K562 (cell line): ENCODE results near the gene TMEM87B. TPM values are rescaled to one million over a fixed set of nuclear protein-coding genes. Genes with fewer than 3 reads are reported as not detected.

Experiments used
- ARNT ChIP-seq, 2 experiments: fragments of 450-650 bp; IDR thresholded peaks; 2 replicates each; pipeline ENCODE4 v1.6.1; 2016; ENCODE audit warnings: mild to moderate bottlenecking in 1 of 2
- E2F8 ChIP-seq: fragments of 450-650 bp; IDR thresholded peaks from 2 replicates; pipeline ENCODE4 v1.7.1; 2018; ENCODE audit warnings: mild to moderate bottlenecking, low read depth; ENCODE audit not compliant: partially characterized antibody
- HNRNPLL ChIP-seq: fragments of 200-400 bp; formaldehyde crosslinking; IDR thresholded peaks from 2 replicates; pipeline ENCODE4 v1.6.1; 2017; ENCODE audit warnings: low read length, low read depth, mild to moderate bottlenecking; ENCODE audit not compliant: poor library complexity, severe bottlenecking
- KDM1A ChIP-seq, 2 experiments: fragments of 450-650 bp; IDR thresholded peaks; 2 replicates each; pipeline ENCODE4 v1.6.1; 2016; ENCODE audit warnings: mild to moderate bottlenecking in 2 of 2
- MAFF ChIP-seq: IDR thresholded peaks from 2 replicates; pipeline ENCODE4 v1.6.1; 2012; ENCODE audit warnings: low read length, improper control_type of control experiment
- MTA3 ChIP-seq: fragments of 450-650 bp; formaldehyde crosslinking; IDR thresholded peaks from 2 replicates; pipeline ENCODE4 v1.6.1; 2017; ENCODE audit warnings: mild to moderate bottlenecking, borderline replicate concordance
- MYNN ChIP-seq, 2 experiments: sonication (generic); formaldehyde crosslinking in 1 of 2; IDR thresholded peaks; 2 replicates each; pipeline versions ENCODE4 v1.5.0 to v1.6.1; 2016 to 2020; ENCODE audit warnings: antibody characterized with exemption in 1 of 2, missing genetic modification reagents in 1 of 2
- PATZ1 ChIP-seq: fragments of 250-450 bp; sonication (Bioruptor Pico); IDR thresholded peaks from 2 replicates; pipeline ENCODE4 v1.5.0; 2020; ENCODE audit warnings: mild to moderate bottlenecking, borderline replicate concordance
- PHF21A ChIP-seq: fragments of 450-650 bp; IDR thresholded peaks from 2 replicates; pipeline ENCODE4 v1.6.1; 2017; ENCODE audit warnings: low read depth, borderline replicate concordance
- PRPF4 ChIP-seq: fragments of 200-400 bp; formaldehyde crosslinking; IDR thresholded peaks from one replicate; pipeline ENCODE4 v1.6.1; 2017; ENCODE audit warnings: low read length, low read depth, mild to moderate bottlenecking; ENCODE audit not compliant: insufficient read depth, poor library complexity, severe bottlenecking
- TAL1 ChIP-seq: fragments of 450-650 bp; IDR thresholded peaks from 2 replicates; pipeline ENCODE4 v1.6.1; 2016; ENCODE audit warnings: mild to moderate bottlenecking
- ZNF253 ChIP-seq: fragments of 250-450 bp; sonication (Bioruptor Pico); conservative IDR thresholded peaks from 2 replicates; pipeline ENCODE4 v1.6.1; 2021; ENCODE audit warnings: mild to moderate bottlenecking
- ZNF384 ChIP-seq: IDR thresholded peaks from 2 replicates; pipeline ENCODE4 v1.6.1; 2012; ENCODE audit warnings: low read depth, low read length, improper control_type of control experiment
- ZNF511 ChIP-seq: sonication (generic); formaldehyde crosslinking; IDR thresholded peaks from 2 replicates; pipeline ENCODE4 v1.8.0; 2022; ENCODE audit warnings: mild to moderate bottlenecking, missing genetic modification reagents
- ZNF589 ChIP-seq: fragments of 200-800 bp; sonication (Bioruptor generic); IDR thresholded peaks from 2 replicates; pipeline ENCODE4 v1.6.1; 2016; ENCODE audit warnings: low read depth, missing genetic modification characterization, missing compliant biosample characterization
- ZNF639 ChIP-seq, 2 experiments: fragments of 200-800 bp in 1 of 2; sonication (Bioruptor generic) in 1 of 2; sonication (generic) in 1 of 2; formaldehyde crosslinking in 1 of 2; IDR thresholded peaks in 1 of 2; conservative IDR thresholded peaks in 1 of 2; 2 replicates each; pipeline versions ENCODE4 v1.5.0 to v1.6.1; 2016 to 2020; ENCODE audit warnings: missing compliant biosample characterization in 1 of 2, missing genetic modification characterization in 1 of 2, missing genetic modification reagents in 1 of 2
- ZNF695 ChIP-seq: fragments of 450-650 bp; formaldehyde crosslinking; IDR thresholded peaks from 2 replicates; pipeline ENCODE4 v1.4.0; 2020; ENCODE audit warnings: mild to moderate bottlenecking, moderate library complexity
- ZNF766 ChIP-seq: fragments of 200-800 bp; sonication (Bioruptor generic); conservative IDR thresholded peaks from 2 replicates; pipeline ENCODE4 v1.6.1; 2016; ENCODE audit warnings: missing genetic modification characterization, missing compliant biosample characterization
- polyA plus RNA-seq, 8 experiments: library from polyadenylated mRNA; depleted of rRNA in 4 of 8; stranded (reverse) in 5 of 8; unstranded in 3 of 8; fragments of >200 nt; fragmentation: Nextera tagmentation in 2 of 8; fragmentation: Illumina TruSeq in 1 of 8; extraction: Ambion mirVana in 2 of 8; extraction: Trizol in 1 of 8; gene quantifications; 2 replicates each; pipeline versions ENCODE4 v1.2.1 to v1.2.3, GENCODE V29; 2011 to 2014; ENCODE audit warnings: inconsistent platforms in 1 of 8, missing spikeins in 1 of 8
- total RNA-seq, 7 experiments: library from RNA; depleted of rRNA in 6 of 7; stranded (reverse); fragments of >200 nt in 6 of 7; fragmentation: Illumina TruSeq in 2 of 7; extraction: Trizol in 2 of 7; gene quantifications; 2 replicates each; pipeline versions ENCODE4 v1.2.1 to v1.2.3, GENCODE V29; 2011 to 2021; ENCODE audit warnings: low replicate concordance in 1 of 7

The TMEM87B gene
- total and polyA plus RNA-seq, 9 of the 15 experiments (the other 6 are each of a cell fraction or from before 2014, with no cell fraction given) = 3.7 to 17.1 (median 11.0) TPM

GRCh38 chr2:112053917-112054846 is 887 bp upstream of the TMEM87B start (continued):
- TF ChIP-seq MYNN (IDR thresholded peaks at IDR 0.05) (no peak), MYNN (CRISPR knock-in tag; IDR thresholded peaks at IDR 0.05) (no peak), E2F8 (no peak), HNRNPLL (peak; percentile 30), ZNF766 (no peak), MAFF (no peak), TAL1 (no peak), PRPF4 (no peak), PHF21A (no peak), ZNF253 (CRISPR knock-in tag) (no peak), ZNF589 (CRISPR knock-in tag) (no peak), ZNF511 (CRISPR knock-in tag) (no peak), ZNF639 (CRISPR knock-in tag; conservative IDR thresholded peaks at IDR 0.05 in 1 of 2, IDR thresholded peaks at IDR 0.05 in 1 of 2) (no peak), PATZ1 (no peak), KDM1A (IDR thresholded peaks at IDR 0.05) (no peak), ZNF695 (CRISPR knock-in tag) (no peak), MTA3 (peak; percentile 57; the same call in 1 of the 2 replicates), ZNF384 (no peak), ARNT (IDR thresholded peaks at IDR 0.05) (peak in 1 of 2 experiments; percentile 56; a peak in 1 of 4 replicates)
